Activated CD4-positive, CD25-positive, alpha-beta regulatory T cell (primary cell): Measurements from ENCODE around the gene CDH22.

Experiments
- DNase-seq, 4 experiments: peaks; one replicate each; lab custom pipeline; 2025; lab: John Stamatoyannopoulos, UW

CDH22 gene

GRCh38 chr20:46308258-46309157 is at the start of gene CDH22:
TSS of gene CDH22 (minus strand) at chr20:46308498. CDS start at chr20:46251294, 57,204 bp downstream.
- DNase-seq = peak in 1 of 4 experiments; percentile 4

GRCh38 chr20:46357030-46357514 is 48.8 kb upstream of the CDH22 start:
- DNase-seq = no peak

- DNase-seq = no peak
These were observed 48.1 kb upstream of the CDH22 start for GRCh38 chr20:46356195-46357029.

GRCh38 chr20:46355778-46356177 is 47.5 kb upstream of the CDH22 start:
- no peak for DNase-seq

- DNase-seq = no peak
These were observed 46.8 kb upstream of the CDH22 start for GRCh38 chr20:46354920-46355654.

- DNase-seq = no peak
These were observed 45.9 kb upstream of the CDH22 start for GRCh38 chr20:46354207-46354555.

GRCh38 chr20:46353500-46354206 is 45.4 kb upstream of the CDH22 start:
- no peak for DNase-seq

- no peak for DNase-seq
These were observed 44.2 kb upstream of the CDH22 start for GRCh38 chr20:46352370-46352938.

GRCh38 chr20:46351357-46352058 is 43.2 kb upstream of the CDH22 start:
- DNase-seq = no peak

- DNase-seq = no peak
These were observed 42.6 kb upstream of the CDH22 start for GRCh38 chr20:46350986-46351267.

- no peak for DNase-seq
These were observed 42.1 kb upstream of the CDH22 start for GRCh38 chr20:46350201-46350985.

- no peak for DNase-seq
These were observed 41.4 kb upstream of the CDH22 start for GRCh38 chr20:46349742-46350056.

GRCh38 chr20:46349035-46349741 is 40.9 kb upstream of the CDH22 start:
- DNase-seq = no peak

GRCh38 chr20:46347841-46348803 is 39.8 kb upstream of the CDH22 start:
- no peak for DNase-seq

GRCh38 chr20:46346770-46347169 is 38.5 kb upstream of the CDH22 start:
- DNase-seq = no peak

GRCh38 chr20:46344488-46345162 is 36.3 kb upstream of the CDH22 start:
- DNase-seq = no peak

GRCh38 chr20:46343975-46344357 is 35.7 kb upstream of the CDH22 start:
- no peak for DNase-seq
